Osteocyte (in vitro differentiated cells): Measurements from ENCODE around the gene LOXHD1. TPM values are rescaled to one million over a fixed set of nuclear protein-coding genes. Genes with fewer than 3 reads are reported as not detected.
A peak's percentile ranks its signal among the peaks of the same experiment; 100 is the strongest.

Source experiments
- DNase-seq: peaks from one replicate; pipeline ENCODE4 v3.0.0; 2021; ENCODE audit warnings: mixed read lengths; ENCODE audit not compliant: unreplicated experiment; ENCODE audit errors: extremely low spot score
- H3K27ac Mint-ChIP-seq: one replicate; pipeline ENCODE4 v1.8.0; 2021; ENCODE audit warnings: mild to moderate bottlenecking, mixed read lengths; ENCODE audit not compliant: unreplicated experiment
- H3K27me3 Mint-ChIP-seq: one replicate; pipeline ENCODE4 v1.8.0; 2021; ENCODE audit warnings: mixed read lengths; ENCODE audit not compliant: unreplicated experiment
- H3K36me3 Mint-ChIP-seq: one replicate; pipeline ENCODE4 v1.8.0; 2021; ENCODE audit warnings: mixed read lengths; ENCODE audit not compliant: unreplicated experiment
- H3K4me1 Mint-ChIP-seq: one replicate; pipeline ENCODE4 v1.8.0; 2021; ENCODE audit warnings: mixed read lengths; ENCODE audit not compliant: unreplicated experiment
- H3K4me3 Mint-ChIP-seq: one replicate; pipeline ENCODE4 v1.8.0; 2021; ENCODE audit warnings: mild to moderate bottlenecking, moderate library complexity, mixed read lengths; ENCODE audit not compliant: unreplicated experiment
- H3K9me3 Mint-ChIP-seq: one replicate; pipeline ENCODE4 v1.8.0; 2021; ENCODE audit warnings: mixed read lengths; ENCODE audit not compliant: unreplicated experiment
- total RNA-seq: library from RNA; stranded (reverse); gene quantifications from 2 replicates; pipeline ENCODE4 v1.2.1, GENCODE V29; 2021
- TF ChIP-seq, protein P1 (sequence below): fragments of 200-600 bp; sonication (generic); IDR thresholded peaks from 2 replicates; pipeline ENCODE4 v1.5.0; 2021; ENCODE audit warnings: antibody characterized with exemption, mild to moderate bottlenecking, moderate library complexity

Gene LOXHD1
- total RNA-seq, 1 donor from 2014 or later: not detected

DNA sequence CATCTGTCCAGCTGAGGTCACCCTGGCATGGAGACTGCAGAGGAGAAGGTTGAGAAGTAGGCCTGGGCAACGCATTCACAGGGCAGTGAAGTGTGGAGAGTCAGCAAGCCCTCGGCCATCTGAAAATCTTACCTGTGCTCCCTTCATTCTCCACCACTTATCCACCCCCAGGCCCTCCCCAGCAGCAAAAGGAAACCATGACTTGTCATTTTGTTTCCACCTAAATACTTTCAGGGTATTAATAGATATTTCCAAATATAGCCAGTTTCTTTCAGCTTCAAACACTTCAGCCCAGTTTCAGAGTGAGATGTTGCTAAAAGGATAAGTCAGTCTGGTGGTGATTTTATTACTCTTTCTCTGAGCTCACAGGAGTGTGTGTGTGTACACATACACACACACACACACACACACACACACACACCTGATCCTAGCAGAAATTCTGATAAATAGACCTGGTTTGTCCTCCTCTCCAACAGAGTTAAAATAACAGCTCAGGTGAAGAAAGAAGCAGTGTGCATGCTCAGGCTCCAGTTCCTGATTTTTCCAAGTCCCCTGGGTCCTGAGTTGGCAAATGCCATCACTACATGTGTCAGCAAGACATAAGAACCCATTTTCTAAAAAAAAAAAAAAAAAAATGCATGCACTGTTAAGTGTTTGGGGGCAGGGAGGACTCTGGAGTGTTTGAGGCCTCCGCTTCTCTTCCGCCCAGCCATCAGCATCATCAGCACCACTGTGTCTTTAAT, 82.8 kb downstream of the LOXHD1 start:
- Mint-ChIP-seq H3K9me3 (peaks cover 3% of the 10 kb centered on the region), H3K27me3 (no peaks in the 10 kb centered on the region), H3K36me3 (no peaks in the 10 kb centered on the region), H3K27ac (no peak overlapping the region), H3K4me3 (no peak overlapping the region), H3K4me1 (no peaks in the 10 kb centered on the region)
- TF ChIP-seq, protein P1, sequence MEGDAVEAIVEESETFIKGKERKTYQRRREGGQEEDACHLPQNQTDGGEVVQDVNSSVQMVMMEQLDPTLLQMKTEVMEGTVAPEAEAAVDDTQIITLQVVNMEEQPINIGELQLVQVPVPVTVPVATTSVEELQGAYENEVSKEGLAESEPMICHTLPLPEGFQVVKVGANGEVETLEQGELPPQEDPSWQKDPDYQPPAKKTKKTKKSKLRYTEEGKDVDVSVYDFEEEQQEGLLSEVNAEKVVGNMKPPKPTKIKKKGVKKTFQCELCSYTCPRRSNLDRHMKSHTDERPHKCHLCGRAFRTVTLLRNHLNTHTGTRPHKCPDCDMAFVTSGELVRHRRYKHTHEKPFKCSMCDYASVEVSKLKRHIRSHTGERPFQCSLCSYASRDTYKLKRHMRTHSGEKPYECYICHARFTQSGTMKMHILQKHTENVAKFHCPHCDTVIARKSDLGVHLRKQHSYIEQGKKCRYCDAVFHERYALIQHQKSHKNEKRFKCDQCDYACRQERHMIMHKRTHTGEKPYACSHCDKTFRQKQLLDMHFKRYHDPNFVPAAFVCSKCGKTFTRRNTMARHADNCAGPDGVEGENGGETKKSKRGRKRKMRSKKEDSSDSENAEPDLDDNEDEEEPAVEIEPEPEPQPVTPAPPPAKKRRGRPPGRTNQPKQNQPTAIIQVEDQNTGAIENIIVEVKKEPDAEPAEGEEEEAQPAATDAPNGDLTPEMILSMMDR: no peak
- DNase-seq: no peak

DNA sequence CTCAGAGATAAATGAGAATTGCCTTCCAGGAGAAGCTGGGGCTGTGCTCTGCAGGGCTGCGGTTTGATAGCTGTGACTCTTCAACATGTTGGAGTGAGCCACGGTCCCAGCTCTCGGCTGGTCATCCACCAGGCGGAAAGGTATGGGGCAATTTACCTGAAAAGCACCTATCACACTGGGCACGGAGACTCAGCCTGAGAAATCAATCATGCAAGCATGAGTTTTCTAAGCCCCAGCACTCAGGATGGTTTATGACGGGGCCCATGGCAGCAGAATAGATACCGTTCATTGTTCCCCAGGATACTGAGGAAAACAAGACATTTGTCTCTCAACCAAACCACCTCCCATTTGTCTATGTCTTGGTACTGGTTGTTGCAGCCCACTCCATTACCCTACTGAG, 83.9 kb downstream of the LOXHD1 start:
- Mint-ChIP-seq H3K4me3 (no peak overlapping the region), H3K4me1 (no peaks in the 10 kb centered on the region), H3K27ac (no peak overlapping the region), H3K36me3 (no peaks in the 10 kb centered on the region), H3K27me3 (no peaks in the 10 kb centered on the region), H3K9me3 (peaks cover 3% of the 10 kb centered on the region)
- no peak for DNase-seq
- TF ChIP-seq, protein P1: no peak

DNA sequence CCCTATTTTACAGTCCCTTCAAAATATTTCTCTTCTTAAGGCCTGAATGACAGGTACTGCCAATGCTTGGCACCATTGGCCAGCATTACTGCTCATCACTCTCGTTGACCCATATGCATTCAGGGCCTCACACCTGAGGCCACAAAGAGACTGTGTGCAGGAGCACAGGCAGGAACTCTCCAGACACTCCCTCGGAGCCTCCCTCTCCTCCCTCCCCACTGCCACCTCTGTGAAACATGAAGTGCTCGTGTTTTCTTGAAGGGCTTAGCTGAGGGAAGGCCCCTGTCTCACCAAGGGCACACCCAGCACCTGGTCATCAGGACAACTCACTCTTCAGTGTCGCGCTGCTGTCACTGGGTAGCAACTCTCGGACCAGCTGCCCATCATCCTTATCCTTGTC, 85.3 kb downstream of the LOXHD1 start:
- Mint-ChIP-seq H3K27ac (no peak overlapping the region), H3K4me1 (no peaks in the 10 kb centered on the region), H3K9me3 (peaks cover 3% of the 10 kb centered on the region), H3K27me3 (no peaks in the 10 kb centered on the region), H3K4me3 (no peak overlapping the region), H3K36me3 (no peaks in the 10 kb centered on the region)
- TF ChIP-seq, protein P1: no peak
- DNase-seq: no peak

DNA sequence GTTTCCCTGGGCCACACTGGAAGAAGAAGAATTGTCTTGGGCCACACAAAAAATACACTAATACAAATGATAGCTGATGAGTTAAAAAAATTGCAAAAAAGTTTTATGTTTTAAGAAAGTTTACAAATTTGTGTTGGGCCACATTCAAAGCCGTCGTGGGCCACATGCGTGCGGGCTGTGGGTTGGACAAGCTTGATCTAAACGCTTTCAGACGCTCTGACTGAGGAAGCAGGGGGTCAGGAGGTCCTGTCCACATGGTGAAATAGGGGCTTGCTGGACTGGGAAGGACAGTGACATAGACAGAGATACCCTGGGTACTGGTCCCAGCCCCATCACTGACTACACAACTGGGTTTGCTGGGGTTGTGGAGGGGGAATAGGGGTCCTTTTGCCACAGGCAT, 86.4 kb downstream of the LOXHD1 start:
- H3K4me1 Mint-ChIP-seq: no peaks in the 10 kb centered on the region
- peak; percentile 32 for DNase-seq
- H3K9me3 Mint-ChIP-seq: peaks cover 3% of the 10 kb centered on the region
- H3K36me3 Mint-ChIP-seq: no peaks in the 10 kb centered on the region
- H3K27me3 Mint-ChIP-seq: no peaks in the 10 kb centered on the region
- no peak overlapping the region for H3K27ac Mint-ChIP-seq
- no peak overlapping the region for H3K4me3 Mint-ChIP-seq
- TF ChIP-seq, protein P1: no peak

DNA sequence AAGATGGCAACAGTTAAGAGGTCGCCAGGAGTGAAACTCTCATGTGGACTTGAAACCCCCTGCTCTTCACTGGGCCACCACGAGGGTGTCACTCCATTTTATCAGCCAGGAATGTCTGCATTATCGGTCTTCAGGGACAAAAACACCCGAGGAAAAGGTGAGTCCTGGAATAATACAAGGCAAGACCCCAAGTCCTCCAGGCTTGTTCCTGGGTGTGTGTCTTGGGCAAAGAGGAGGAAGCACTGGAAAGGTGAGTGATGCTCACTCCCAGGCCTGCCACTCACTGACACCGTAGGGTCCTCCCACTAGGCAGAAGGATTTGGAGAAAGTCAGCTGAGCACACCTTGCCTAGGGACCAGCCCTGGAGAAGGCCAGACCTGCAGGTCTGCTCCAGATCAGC, 86.9 kb downstream of the LOXHD1 start:
- Mint-ChIP-seq H3K9me3 (peaks cover 3% of the 10 kb centered on the region), H3K4me3 (no peak overlapping the region), H3K4me1 (no peaks in the 10 kb centered on the region), H3K36me3 (no peaks in the 10 kb centered on the region), H3K27ac (no peak overlapping the region), H3K27me3 (peaks cover 2% of the 10 kb centered on the region)
- peak; percentile 64 for DNase-seq
- TF ChIP-seq, protein P1: no peak
